WI38 (cell line): Measurements from ENCODE around the gene USP19.

ENCODE experiments used
- H3K4me3 ChIP-seq: 2 replicates; pipeline ENCODE4 v1.5.1; 2011; ENCODE audit warnings: low read depth, mild to moderate bottlenecking, control low read depth, low read length
- CTCF ChIP-seq: IDR thresholded peaks from 2 replicates; pipeline ENCODE4 v1.5.1; 2012; ENCODE audit warnings: low read depth, mild to moderate bottlenecking, control low read depth, low read length

USP19 gene

DNA sequence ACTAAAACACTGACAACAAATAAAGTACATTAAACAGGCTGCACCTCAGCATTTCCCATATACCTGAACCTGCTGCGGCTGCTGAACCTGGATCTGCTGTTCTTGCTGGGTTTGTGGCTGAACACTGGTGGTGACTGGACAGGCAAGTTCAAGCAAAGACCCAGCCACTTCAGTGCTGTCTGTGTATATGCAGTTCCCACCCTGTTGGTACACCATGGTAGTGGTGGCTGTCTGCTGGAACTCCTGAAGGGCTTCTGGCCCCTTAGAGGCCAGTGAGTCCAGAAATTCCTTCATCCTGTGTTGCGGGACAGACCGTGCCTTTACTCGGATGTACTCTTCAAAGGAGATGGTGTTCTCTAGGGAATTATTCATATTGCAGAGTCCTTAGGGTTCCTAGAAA, 44.0 kb downstream of the USP19 start:
- no peak overlapping the region for H3K4me3 ChIP-seq
- no peak for TF ChIP-seq CTCF

DNA sequence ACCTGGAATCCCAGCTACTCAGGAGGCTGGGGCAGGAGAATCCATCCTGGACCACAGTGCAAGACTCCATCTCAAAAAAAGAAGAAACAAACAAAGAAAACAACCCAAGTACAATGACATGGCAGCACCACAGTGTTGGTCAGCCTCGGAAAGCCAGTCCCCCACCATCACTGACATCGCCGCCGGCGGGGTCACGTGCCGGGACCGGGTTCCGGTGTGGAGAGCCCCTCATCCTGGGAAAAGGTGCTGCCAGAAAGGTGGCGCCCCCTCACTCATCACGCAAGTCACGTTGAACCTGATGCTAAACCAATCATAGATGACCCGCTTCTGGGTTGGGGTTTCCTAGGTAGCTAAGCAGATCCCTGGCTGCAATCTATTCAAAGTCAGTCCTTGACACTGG, 44.5 kb downstream of the USP19 start:
- H3K4me3 ChIP-seq: no peak overlapping the region
- no peak for TF ChIP-seq CTCF
